GM23338 (cell line): ENCODE results near the gene ZNF438. TPM values are rescaled to one million over a fixed set of nuclear protein-coding genes. Genes with fewer than 3 reads are reported as not detected.

Source experiments
- ATAC-seq: fragments of 200-7000 bp; cut with Tn5 transposase; 3 replicates; pipeline ENCODE4 v1.9.1; 2020
- DNase-seq: peaks from one replicate; pipeline ENCODE4 v3.0.0-alpha.2; 2015; ENCODE audit warnings: low spot score
- H2AFZ ChIP-seq: fragments of 200-600 bp; sonication (generic); 2 replicates; pipeline ENCODE4 v1.8.0; 2016; ENCODE audit warnings: antibody characterized with exemption, mild to moderate bottlenecking, moderate library complexity
- H3F3A ChIP-seq: fragments of 200-600 bp; sonication (generic); replicated peaks from 2 replicates; pipeline ENCODE4 v1.8.0; 2017; ENCODE audit warnings: antibody characterized with exemption, mixed run types, low read depth
- H3K27ac ChIP-seq: fragments of 200-600 bp; sonication (generic); 2 replicates; pipeline ENCODE4 v1.6.1; 2016; ENCODE audit warnings: low read depth
- H3K27me3 ChIP-seq: fragments of 200-600 bp; sonication (generic); 2 replicates; pipeline ENCODE4 v1.8.0; 2016; ENCODE audit warnings: mild to moderate bottlenecking, mixed run types, moderate library complexity; ENCODE audit not compliant: insufficient read depth
- H3K36me3 ChIP-seq: fragments of 200-600 bp; sonication (generic); 2 replicates; pipeline ENCODE4 v1.8.0; 2016; ENCODE audit warnings: mild to moderate bottlenecking; ENCODE audit not compliant: insufficient read depth
- H3K4me1 ChIP-seq: fragments of 200-600 bp; sonication (generic); 2 replicates; pipeline ENCODE4 v1.8.0; 2016; ENCODE audit warnings: mild to moderate bottlenecking, moderate library complexity; ENCODE audit not compliant: insufficient read depth
- H3K4me2 ChIP-seq: fragments of 200-600 bp; sonication (generic); 2 replicates; pipeline ENCODE4 v1.7.1; 2017; ENCODE audit warnings: mixed run types
- H3K4me3 ChIP-seq: fragments of 200-600 bp; sonication (generic); 2 replicates; pipeline ENCODE4 v1.6.1; 2016; ENCODE audit warnings: mixed run types
- H3K79me2 ChIP-seq: fragments of 200-600 bp; sonication (generic); replicated peaks from 2 replicates; pipeline ENCODE4 v1.8.0; 2017; ENCODE audit warnings: mild to moderate bottlenecking; ENCODE audit not compliant: insufficient read depth
- H3K9me2 ChIP-seq: fragments of 200-600 bp; sonication (generic); 2 replicates; pipeline ENCODE4 v1.8.0; 2017; ENCODE audit not compliant: insufficient read depth
- H4K20me1 ChIP-seq: fragments of 200-600 bp; sonication (generic); replicated peaks from 2 replicates; pipeline ENCODE4 v1.8.0; 2017; ENCODE audit warnings: mild to moderate bottlenecking; ENCODE audit not compliant: insufficient read depth
- H3K27ac Mint-ChIP-seq: 2 replicates; pipeline ENCODE4 v1.8.0; 2020; ENCODE audit warnings: inconsistent platforms, mild to moderate bottlenecking, moderate library complexity, mixed read lengths
- H3K27me3 Mint-ChIP-seq: 3 replicates; pipeline ENCODE4 v1.8.0; 2022; ENCODE audit warnings: low read depth, mild to moderate bottlenecking, moderate library complexity, mixed read lengths, inconsistent platforms; ENCODE audit not compliant: insufficient read depth, poor library complexity
- H3K36me3 Mint-ChIP-seq: 3 replicates; pipeline ENCODE4 v1.8.0; 2021; ENCODE audit warnings: low read depth, mild to moderate bottlenecking, inconsistent platforms, moderate library complexity, mixed read lengths
- H3K4me1 Mint-ChIP-seq: 3 replicates; pipeline ENCODE4 v1.8.0; 2020; ENCODE audit warnings: mild to moderate bottlenecking, inconsistent platforms, mixed read lengths
- H3K4me3 Mint-ChIP-seq: 3 replicates; pipeline ENCODE4 v1.8.0; 2021; ENCODE audit warnings: moderate library complexity, mild to moderate bottlenecking, inconsistent platforms, mixed read lengths
- H3K9me3 Mint-ChIP-seq: 3 replicates; pipeline ENCODE4 v1.8.0; 2020; ENCODE audit warnings: moderate library complexity, mild to moderate bottlenecking, inconsistent platforms, mixed read lengths
- CREB1 ChIP-seq: fragments of 250-450 bp; sonication (Bioruptor Pico); IDR thresholded peaks from 2 replicates; pipeline ENCODE4 v1.5.0; 2020; ENCODE audit warnings: low read depth, mild to moderate bottlenecking, moderate library complexity
- ETS1 ChIP-seq: IDR thresholded peaks from 2 replicates; pipeline ENCODE4 v1.6.1; 2016; ENCODE audit warnings: antibody characterized with exemption
- JUNB ChIP-seq: IDR thresholded peaks from one replicate; pipeline ENCODE4 v1.6.1; 2016; ENCODE audit warnings: antibody characterized with exemption; ENCODE audit not compliant: unreplicated experiment
- NANOG ChIP-seq: IDR thresholded peaks from 2 replicates; pipeline ENCODE4 v1.6.1; 2016; ENCODE audit warnings: antibody characterized with exemption, borderline replicate concordance
- POLR2AphosphoS5 ChIP-seq: IDR thresholded peaks from 2 replicates; pipeline ENCODE4 v1.6.1; 2016; ENCODE audit warnings: antibody characterized with exemption, low read depth
- REST ChIP-seq: IDR thresholded peaks from one replicate; pipeline ENCODE4 v1.6.1; 2018; ENCODE audit warnings: antibody characterized with exemption; ENCODE audit not compliant: unreplicated experiment
- STAT1 ChIP-seq: IDR thresholded peaks from one replicate; pipeline ENCODE4 v1.6.1; 2016; ENCODE audit warnings: antibody characterized with exemption; ENCODE audit not compliant: unreplicated experiment
- ZNF114 ChIP-seq: fragments of 250-450 bp; sonication (Bioruptor Pico); IDR thresholded peaks from 2 replicates; pipeline ENCODE4 v1.5.0; 2020; ENCODE audit warnings: mild to moderate bottlenecking, moderate library complexity
- ZNF331 ChIP-seq: fragments of 250-450 bp; sonication (Bioruptor Pico); IDR thresholded peaks from 2 replicates; pipeline ENCODE4 v1.5.0; 2020; ENCODE audit warnings: low read depth, mild to moderate bottlenecking, moderate library complexity
- ZNF462 ChIP-seq: fragments of 250-450 bp; sonication (Bioruptor Pico); IDR thresholded peaks from 2 replicates; pipeline ENCODE4 v1.5.0; 2020; ENCODE audit warnings: mild to moderate bottlenecking, moderate library complexity
- polyA plus RNA-seq: library from polyadenylated mRNA; unstranded; fragments of >200 nt; fragmentation: Nextera tagmentation; extraction: Ambion mirVana; gene quantifications from 2 replicates; pipeline ENCODE4 v1.2.1, GENCODE V29; 2016
- total RNA-seq: library from RNA; depleted of rRNA; stranded (reverse); fragments of >200 nt; shearing (Covaris generic); gene quantifications from 2 replicates; pipeline ENCODE4 v1.2.3, GENCODE V29; 2014

Gene ZNF438
- total and polyA plus RNA-seq, 2 experiments from 2014 or later = 0.91 to 0.94 TPM

- no peaks in the 10 kb centered on the region for H3K27me3 Mint-ChIP-seq
- H3K9me2 ChIP-seq = no peaks in the 10 kb centered on the region
- no peaks in the 10 kb centered on the region for H3K79me2 ChIP-seq
- ATAC-seq (no peak), DNase-seq (no peak)
- no peak for TF ChIP-seq NANOG
- no peak for TF ChIP-seq ETS1
- no peak overlapping the region for H3K4me3 ChIP-seq
- no peaks in the 10 kb centered on the region for H3K27me3 ChIP-seq
- H2AFZ ChIP-seq = no peak overlapping the region
- no peak overlapping the region for H3K4me3 Mint-ChIP-seq
- H3K4me1 Mint-ChIP-seq = peaks cover 2% of the 10 kb centered on the region; the same call in 2 of the 3 replicates
- no peaks in the 10 kb centered on the region for H4K20me1 ChIP-seq
- no peak overlapping the region for H3K27ac Mint-ChIP-seq
- H3K4me1 ChIP-seq = no peaks in the 10 kb centered on the region
- H3K36me3 Mint-ChIP-seq = no peaks in the 10 kb centered on the region
- H3K4me2 ChIP-seq = no peak overlapping the region
- no peaks in the 10 kb centered on the region for H3K9me3 Mint-ChIP-seq
- H3K36me3 ChIP-seq = no peaks in the 10 kb centered on the region
- H3F3A ChIP-seq = no peaks in the 10 kb centered on the region
- H3K27ac ChIP-seq = no peak overlapping the region
These were observed 60.8 kb downstream of the ZNF438 start for GRCh38 chr10:30970760-30971460.

- H3K4me1 ChIP-seq = no peaks in the 10 kb centered on the region
- no peak overlapping the region for H3K4me2 ChIP-seq
- Mint-ChIP-seq H3K27me3 (no peaks in the 10 kb centered on the region), H3K36me3 (no peaks in the 10 kb centered on the region), H3K4me3 (no peak overlapping the region), H3K4me1 (peaks cover 2% of the 10 kb centered on the region; the same call in 2 of the 3 replicates), H3K27ac (no peak overlapping the region), H3K9me3 (no peaks in the 10 kb centered on the region)
- ATAC-seq = no peak
- H3K4me3 ChIP-seq = no peak overlapping the region
- H3K27ac ChIP-seq = no peak overlapping the region
- no peak overlapping the region for H2AFZ ChIP-seq
- H3K79me2 ChIP-seq = no peaks in the 10 kb centered on the region
- no peaks in the 10 kb centered on the region for H3K27me3 ChIP-seq
- no peak for DNase-seq
- H4K20me1 ChIP-seq = no peaks in the 10 kb centered on the region
- no peaks in the 10 kb centered on the region; the same call in 1 of the 2 replicates for H3K9me2 ChIP-seq
- no peaks in the 10 kb centered on the region for H3K36me3 ChIP-seq
- H3F3A ChIP-seq = no peaks in the 10 kb centered on the region
- no peak for TF ChIP-seq CREB1 (CRISPR knock-in tag)
- TF ChIP-seq ZNF331 (CRISPR knock-in tag) = no peak
- no peak for TF ChIP-seq NANOG
- no peak for TF ChIP-seq JUNB
- no peak for TF ChIP-seq POLR2AphosphoS5
- no peak for TF ChIP-seq ZNF462
- no peak for TF ChIP-seq STAT1
- no peak for TF ChIP-seq REST
- no peak for TF ChIP-seq ZNF114 (CRISPR knock-in tag)
These were observed 63.0 kb downstream of the ZNF438 start for GRCh38 chr10:30968711-30969110.
